Smooth muscle cell (in vitro differentiated cells): ENCODE data around the gene TNFSF13. TPM values are rescaled to one million over a fixed set of nuclear protein-coding genes. Genes with fewer than 3 reads are reported as not detected.
A peak's percentile ranks its signal among the peaks of the same experiment; 100 is the strongest.

ENCODE experiments used
- DNase-seq: peaks from one replicate; lab custom pipeline; 2025; ENCODE audit not compliant: unreplicated experiment; lab: John Stamatoyannopoulos, UW
- H2AFZ ChIP-seq: fragments of 200-600 bp; sonication (generic); 2 replicates; pipeline ENCODE4 v1.6.0; 2016; ENCODE audit warnings: antibody characterized with exemption, low read depth, mild to moderate bottlenecking
- H3F3A ChIP-seq: fragments of 200-600 bp; sonication (generic); 2 replicates; pipeline ENCODE4 v1.6.0; 2017; ENCODE audit warnings: antibody characterized with exemption, low read depth
- H3K27ac ChIP-seq: fragments of 200-600 bp; sonication (generic); 2 replicates; pipeline ENCODE4 v1.5.1; 2016; ENCODE audit warnings: low read depth, mild to moderate bottlenecking
- H3K27me3 ChIP-seq: fragments of 200-600 bp; sonication (generic); 2 replicates; pipeline ENCODE4 v1.6.1; 2016; ENCODE audit warnings: low read depth, mild to moderate bottlenecking
- H3K36me3 ChIP-seq: fragments of 200-600 bp; sonication (generic); 2 replicates; pipeline ENCODE4 v1.5.1; 2016; ENCODE audit warnings: low read depth
- H3K4me1 ChIP-seq: fragments of 200-600 bp; sonication (generic); 2 replicates; pipeline ENCODE4 v1.5.1; 2016; ENCODE audit warnings: low read depth
- H3K4me2 ChIP-seq: fragments of 200-600 bp; sonication (generic); 2 replicates; pipeline ENCODE4 v1.6.0; 2016; ENCODE audit warnings: mild to moderate bottlenecking
- H3K4me3 ChIP-seq: fragments of 200-600 bp; sonication (generic); 2 replicates; pipeline ENCODE4 v1.5.1; 2016; ENCODE audit warnings: mild to moderate bottlenecking
- H3K79me2 ChIP-seq: fragments of 200-600 bp; sonication (generic); 2 replicates; pipeline ENCODE4 v1.6.0; 2016; ENCODE audit warnings: low read depth, mild to moderate bottlenecking
- H3K9ac ChIP-seq: fragments of 200-600 bp; sonication (generic); 2 replicates; pipeline ENCODE4 v1.6.0; 2016; ENCODE audit warnings: low read depth
- H3K9me3 ChIP-seq: fragments of 200-600 bp; sonication (generic); replicated peaks from 2 replicates; pipeline ENCODE4 v1.5.1; 2016; ENCODE audit warnings: low read depth
- H4K20me1 ChIP-seq: fragments of 200-600 bp; sonication (generic); 2 replicates; pipeline ENCODE4 v1.6.0; 2016; ENCODE audit warnings: low read depth
- WGBS: methylation state at CpG from one replicate; pipeline ENCODE4 v1.1.7; 2016; ENCODE audit warnings: low lambda C conversion rate; 5-methylcytosine and 5-hydroxymethylcytosine counted together
- polyA plus RNA-seq: library from polyadenylated mRNA; unstranded; fragments of >200 nt; fragmentation: Nextera tagmentation; extraction: Ambion mirVana; gene quantifications from 2 replicates; pipeline ENCODE4 v1.2.1, GENCODE V29; 2016
- total RNA-seq: library from RNA; depleted of rRNA; stranded (reverse); fragments of >200 nt; gene quantifications from 2 replicates; pipeline ENCODE4 v1.2.3, GENCODE V29; 2014
- TF ChIP-seq, protein P1 (sequence below): fragments of 200-600 bp; sonication (generic); IDR thresholded peaks from 2 replicates; pipeline ENCODE4 v1.5.1; 2017; ENCODE audit warnings: borderline replicate concordance, mild to moderate bottlenecking, antibody characterized with exemption; ENCODE audit not compliant: insufficient read depth, poor library complexity, severe bottlenecking

Gene TNFSF13
- total and polyA plus RNA-seq, 2 experiments from 2014 or later: 0.38 to 4.1 TPM

GRCh38 chr17:7530023-7530900 lies 28.3 kb upstream of the TNFSF13 start:
- no peak overlapping the region for H3K4me3 ChIP-seq
- H3K9ac ChIP-seq: no peak overlapping the region
- H4K20me1 ChIP-seq: no peaks in the 10 kb centered on the region
- no peak overlapping the region for H2AFZ ChIP-seq
- DNase-seq: no peak
- H3K79me2 ChIP-seq: no peaks in the 10 kb centered on the region
- no peak overlapping the region for H3K4me2 ChIP-seq
- H3K27me3 ChIP-seq: no peaks in the 10 kb centered on the region
- TF ChIP-seq, protein P1, sequence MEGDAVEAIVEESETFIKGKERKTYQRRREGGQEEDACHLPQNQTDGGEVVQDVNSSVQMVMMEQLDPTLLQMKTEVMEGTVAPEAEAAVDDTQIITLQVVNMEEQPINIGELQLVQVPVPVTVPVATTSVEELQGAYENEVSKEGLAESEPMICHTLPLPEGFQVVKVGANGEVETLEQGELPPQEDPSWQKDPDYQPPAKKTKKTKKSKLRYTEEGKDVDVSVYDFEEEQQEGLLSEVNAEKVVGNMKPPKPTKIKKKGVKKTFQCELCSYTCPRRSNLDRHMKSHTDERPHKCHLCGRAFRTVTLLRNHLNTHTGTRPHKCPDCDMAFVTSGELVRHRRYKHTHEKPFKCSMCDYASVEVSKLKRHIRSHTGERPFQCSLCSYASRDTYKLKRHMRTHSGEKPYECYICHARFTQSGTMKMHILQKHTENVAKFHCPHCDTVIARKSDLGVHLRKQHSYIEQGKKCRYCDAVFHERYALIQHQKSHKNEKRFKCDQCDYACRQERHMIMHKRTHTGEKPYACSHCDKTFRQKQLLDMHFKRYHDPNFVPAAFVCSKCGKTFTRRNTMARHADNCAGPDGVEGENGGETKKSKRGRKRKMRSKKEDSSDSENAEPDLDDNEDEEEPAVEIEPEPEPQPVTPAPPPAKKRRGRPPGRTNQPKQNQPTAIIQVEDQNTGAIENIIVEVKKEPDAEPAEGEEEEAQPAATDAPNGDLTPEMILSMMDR: no peak
- WGBS: 82% methylated on average over 6 of the region's 6 CpGs
- H3K4me1 ChIP-seq: no peaks in the 10 kb centered on the region
- no peak overlapping the region for H3K27ac ChIP-seq
- H3F3A ChIP-seq: no peaks in the 10 kb centered on the region
- H3K36me3 ChIP-seq: peaks cover 3% of the 10 kb centered on the region
- H3K9me3 ChIP-seq: peaks cover 4% of the 10 kb centered on the region

DNA sequence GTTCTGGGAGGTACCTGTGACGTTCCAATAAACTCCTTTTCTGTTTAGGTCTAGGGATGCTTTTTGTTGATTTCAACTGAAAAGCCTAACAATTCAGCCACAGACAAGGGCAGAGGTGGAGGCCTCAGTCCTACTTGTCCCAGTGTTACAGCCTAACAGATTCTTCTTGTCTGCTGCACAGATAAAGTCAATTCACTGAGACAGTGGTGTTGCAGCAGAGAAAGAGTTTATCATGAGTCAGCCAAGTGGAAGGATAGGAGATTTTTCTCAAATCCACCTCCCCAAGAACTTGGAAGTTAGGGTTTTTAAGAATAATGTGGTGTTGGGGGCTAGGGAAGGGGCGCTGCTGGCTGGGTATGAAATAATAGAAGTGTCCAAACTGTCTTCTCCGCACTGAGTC lies 20.5 kb upstream of the TNFSF13 start:
- no peaks in the 10 kb centered on the region for H3F3A ChIP-seq
- TF ChIP-seq, protein P1: no peak

DNA sequence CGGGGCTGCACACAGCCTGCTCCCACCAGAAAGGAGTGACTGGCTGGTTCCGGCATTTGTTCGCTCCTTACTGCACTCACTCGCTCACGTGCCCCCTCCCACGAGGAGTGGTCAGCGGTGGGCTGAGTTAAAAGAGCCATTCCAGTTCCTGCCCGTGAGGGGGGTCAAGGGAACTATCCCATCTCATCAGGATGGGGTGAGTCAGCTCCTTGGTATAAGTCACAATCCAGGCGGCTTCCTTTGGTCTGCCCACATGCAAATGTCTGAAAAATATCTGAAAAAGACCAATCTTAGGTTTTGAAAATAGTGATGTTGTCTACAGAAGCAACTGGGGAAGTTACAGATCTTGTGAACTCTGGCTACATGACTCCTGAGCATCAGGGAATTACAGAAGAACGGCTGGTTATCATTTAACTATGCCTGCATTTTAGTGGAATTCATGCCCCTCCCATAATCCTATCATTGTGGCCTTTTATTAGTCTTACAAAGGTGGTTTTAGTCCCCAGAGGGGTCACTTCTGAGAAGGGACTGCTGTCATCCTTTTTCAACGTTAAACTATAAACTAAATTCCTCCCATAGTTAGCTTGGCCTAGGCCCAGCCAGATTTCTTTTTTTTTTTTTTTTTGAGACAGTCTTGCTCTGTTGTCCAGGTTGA lies 19.5 kb upstream of the TNFSF13 start:
- H3K4me1 ChIP-seq: no peaks in the 10 kb centered on the region
- no peak overlapping the region for H2AFZ ChIP-seq
- peak overlapping the region; percentile 43 for H3K27ac ChIP-seq
- no peaks in the 10 kb centered on the region for H3K36me3 ChIP-seq
- H3K9me3 ChIP-seq: no peaks in the 10 kb centered on the region
- 56% methylated on average over 11 of the region's 11 CpGs for WGBS
- no peak overlapping the region for H3K9ac ChIP-seq
- no peaks in the 10 kb centered on the region for H4K20me1 ChIP-seq
- H3K27me3 ChIP-seq: no peaks in the 10 kb centered on the region
- H3K79me2 ChIP-seq: no peaks in the 10 kb centered on the region
- peak overlapping the region; percentile 38 for H3K4me2 ChIP-seq
- TF ChIP-seq, protein P1: no peak
- H3F3A ChIP-seq: no peaks in the 10 kb centered on the region
- DNase-seq: no peak
- no peak overlapping the region for H3K4me3 ChIP-seq

More for the DNA sequence above, 20.5 kb upstream of the TNFSF13 start:
- WGBS: 66% methylated on average over 3 of the region's 3 CpGs
- no peaks in the 10 kb centered on the region for H3K36me3 ChIP-seq
- no peaks in the 10 kb centered on the region for H4K20me1 ChIP-seq
- no peaks in the 10 kb centered on the region for H3K79me2 ChIP-seq
- no peaks in the 10 kb centered on the region for H3K9me3 ChIP-seq
- H3K27me3 ChIP-seq: no peaks in the 10 kb centered on the region
- H3K4me1 ChIP-seq: no peaks in the 10 kb centered on the region
- no peak for DNase-seq
- H3K4me2 ChIP-seq: no peak overlapping the region
- H3K4me3 ChIP-seq: no peak overlapping the region
- H3K27ac ChIP-seq: no peak overlapping the region
- no peak overlapping the region for H2AFZ ChIP-seq
- H3K9ac ChIP-seq: no peak overlapping the region
